Suppressor macrophage treated with lipopolysaccharide for 1 hour (primary cell): ENCODE data around the gene SCTR.

Source experiments
- DNase-seq, 3 donors: peaks; one replicate each; pipeline ENCODE4 v3.0.0-alpha.2; 2020 to 2022

Gene SCTR

GRCh38 chr2:119440873-119441272 lies 83.4 kb downstream of the SCTR start:
- no peak for DNase-seq

DNA sequence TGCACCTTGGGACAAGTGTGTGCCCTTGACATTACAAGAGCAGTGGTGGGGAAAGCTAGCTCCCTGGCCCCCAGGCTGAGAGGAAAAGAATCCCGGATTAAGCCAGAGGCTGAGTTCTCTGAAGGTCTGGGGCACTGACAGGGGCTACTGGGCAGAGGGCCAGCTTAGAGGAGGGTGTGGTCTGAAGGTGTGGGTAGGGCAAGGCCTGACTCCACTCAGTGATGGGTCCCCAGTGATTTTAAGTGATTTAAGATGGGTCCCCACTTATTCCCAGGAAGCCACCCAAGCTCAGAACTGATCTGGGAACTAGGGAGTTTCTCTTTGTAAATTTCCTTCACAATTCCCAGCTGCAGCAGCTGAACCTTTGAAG lies 83.8 kb downstream of the SCTR start:
- DNase-seq: no peak

DNA sequence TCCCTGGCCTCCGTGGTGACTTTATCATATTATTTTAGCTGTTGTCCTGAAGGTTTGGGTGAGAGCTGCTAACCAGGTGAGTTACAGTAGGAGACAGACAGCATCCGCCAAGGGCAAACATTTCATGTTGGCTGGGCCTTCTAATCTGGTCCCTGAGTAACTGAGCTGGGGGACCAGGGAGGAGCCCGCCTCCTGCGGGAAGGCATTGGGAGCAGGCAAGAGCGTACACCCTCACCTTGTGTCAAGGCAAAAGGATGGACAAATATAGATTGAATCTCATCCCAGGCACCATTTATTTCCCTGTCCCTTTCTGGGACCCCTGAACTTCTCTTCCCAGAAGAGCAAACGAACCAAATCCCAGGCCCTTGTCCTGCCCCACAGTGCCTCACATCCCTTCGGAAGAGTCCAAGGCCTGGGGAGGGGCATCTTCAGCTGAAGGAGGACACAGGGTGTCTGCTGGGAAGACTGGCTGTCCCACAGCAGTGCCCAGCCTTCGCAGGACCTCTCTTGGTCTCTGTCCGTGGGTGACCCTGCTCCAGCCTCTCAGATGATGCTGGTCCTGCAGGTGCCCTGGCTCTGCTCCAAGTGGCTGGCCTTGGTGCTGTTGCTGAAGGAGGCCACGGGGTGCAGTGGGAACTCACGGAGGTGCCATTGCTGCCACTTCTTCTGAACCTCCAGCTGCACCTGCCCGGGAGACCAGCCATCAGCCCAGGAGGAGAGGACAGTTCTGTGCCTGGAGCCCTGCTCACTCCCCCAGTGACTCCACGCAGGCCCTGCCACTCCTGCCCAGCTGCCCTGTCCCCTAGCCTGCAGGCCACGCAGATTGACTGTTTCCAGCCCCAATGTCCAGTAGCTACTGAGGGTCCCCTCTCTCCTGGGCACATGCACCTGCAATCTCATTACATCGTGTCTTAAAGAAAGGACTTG lies 84.4 kb downstream of the SCTR start:
- no peak for DNase-seq

DNA sequence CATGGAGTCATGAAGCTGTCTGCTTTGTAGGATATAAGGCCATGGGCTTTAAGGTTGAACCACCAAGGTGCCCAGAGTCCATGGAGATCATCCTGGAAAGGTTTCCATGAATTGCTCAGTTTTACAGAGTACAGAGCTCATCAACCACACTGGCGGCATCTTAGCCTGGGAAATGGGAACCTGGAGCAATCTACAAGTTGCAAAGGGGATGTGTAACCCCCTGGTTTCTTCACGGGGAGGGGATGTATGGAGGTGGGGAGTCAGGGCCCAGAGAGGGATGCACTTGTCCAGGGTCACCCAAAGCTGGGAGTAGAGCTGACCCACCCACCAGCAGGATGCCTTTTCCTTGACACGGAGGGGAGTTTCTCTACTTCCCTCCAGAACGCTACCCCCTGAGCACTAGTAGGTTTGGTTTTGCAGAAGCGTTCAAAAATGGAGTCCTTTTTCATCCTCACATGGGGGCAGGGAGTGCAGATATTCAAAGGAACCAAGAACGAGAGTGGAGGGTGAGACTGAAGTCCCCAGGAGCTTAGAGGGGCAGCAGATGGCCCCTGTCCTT lies 85.5 kb downstream of the SCTR start:
- no peak for DNase-seq

- no peak for DNase-seq
These were observed 86.1 kb downstream of the SCTR start for GRCh38 chr2:119438128-119438656.

DNA sequence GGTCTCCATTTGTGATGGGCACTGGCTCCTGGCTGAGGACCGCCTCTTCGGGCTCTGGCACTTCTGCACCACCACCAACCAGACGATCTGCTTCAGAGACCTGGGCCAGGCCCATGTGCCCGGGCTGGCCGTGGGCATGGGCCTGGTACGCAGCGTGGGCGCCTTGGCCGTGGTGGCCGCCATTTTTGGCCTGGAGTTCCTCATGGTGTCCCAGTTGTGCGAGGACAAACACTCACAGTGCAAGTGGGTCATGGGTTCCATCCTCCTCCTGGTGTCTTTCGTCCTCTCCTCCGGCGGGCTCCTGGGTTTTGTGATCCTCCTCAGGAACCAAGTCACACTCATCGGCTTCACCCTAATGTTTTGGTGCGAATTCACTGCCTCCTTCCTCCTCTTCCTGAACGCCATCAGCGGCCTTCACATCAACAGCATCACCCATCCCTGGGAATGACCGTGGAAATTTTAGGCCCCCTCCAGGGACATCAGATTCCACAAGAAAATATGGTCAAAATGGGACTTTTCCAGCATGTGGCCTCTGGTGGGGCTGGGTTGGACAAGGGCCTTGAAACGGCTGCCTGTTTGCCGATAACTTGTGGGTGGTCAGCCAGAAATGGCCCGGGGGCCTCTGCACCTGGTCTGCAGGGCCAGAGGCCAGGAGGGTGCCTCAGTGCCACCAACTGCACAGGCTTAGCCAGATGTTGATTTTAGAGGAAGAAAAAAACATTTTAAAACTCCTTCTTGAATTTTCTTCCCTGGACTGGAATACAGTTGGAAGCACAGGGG lies 87.1 kb downstream of the SCTR start:
- no peak for DNase-seq

GRCh38 chr2:119435953-119436297 lies 88.4 kb downstream of the SCTR start:
- DNase-seq: no peak

- no peak for DNase-seq
These were observed 89.0 kb downstream of the SCTR start for GRCh38 chr2:119435081-119435952.

DNA sequence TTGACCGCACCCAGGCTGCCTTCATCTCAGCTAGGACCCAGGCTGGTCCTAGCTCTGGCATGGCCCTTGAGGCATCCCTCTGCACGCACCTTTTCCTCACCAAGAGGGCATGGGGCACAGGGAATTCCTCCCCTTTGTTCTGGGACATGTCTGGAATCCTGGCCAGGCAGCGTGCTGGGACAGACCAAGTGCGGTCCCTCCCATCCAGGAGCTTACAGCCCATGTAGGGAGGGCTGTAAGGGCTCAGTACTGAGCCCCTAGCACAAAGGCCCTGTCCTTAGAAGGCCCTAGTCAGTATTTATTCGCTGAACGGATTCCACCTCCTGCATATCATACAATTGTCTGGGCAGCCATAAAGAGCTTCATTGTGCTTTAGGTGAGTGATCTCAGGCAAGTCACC lies 89.6 kb downstream of the SCTR start:
- DNase-seq: no peak

DNA sequence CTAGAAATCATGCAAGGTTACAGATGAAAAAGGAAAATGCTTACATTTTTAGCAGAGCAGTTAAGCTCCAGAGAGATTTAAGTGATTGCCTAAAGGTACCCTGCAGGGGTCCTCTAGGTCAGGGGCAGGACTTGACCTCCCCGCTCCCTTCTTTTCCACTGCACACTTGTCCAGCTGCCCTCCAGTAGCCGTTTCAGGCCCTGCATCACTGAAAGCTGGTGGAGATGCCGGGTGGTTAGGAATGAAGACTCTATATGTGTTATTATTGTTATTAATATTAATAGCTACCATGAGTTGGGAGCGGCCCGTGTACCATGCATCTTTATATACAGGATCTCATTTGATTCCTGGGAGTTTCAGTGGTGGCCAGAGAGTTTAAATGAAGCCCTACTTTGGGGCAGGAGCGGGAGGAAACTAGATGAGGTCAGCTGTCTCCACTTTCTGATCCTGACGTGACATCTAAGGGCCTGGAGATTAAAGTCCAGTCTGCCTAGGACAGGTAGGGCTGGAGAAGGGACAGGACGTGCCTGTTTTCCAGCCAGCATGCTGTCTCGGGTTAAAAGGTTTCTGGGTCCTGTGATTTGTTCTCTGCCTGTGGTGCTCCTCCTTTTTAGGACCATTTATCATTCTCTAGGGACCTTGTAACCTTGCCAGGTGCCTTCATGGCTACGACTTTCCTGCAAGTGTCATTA lies 90.5 kb downstream of the SCTR start:
- DNase-seq: no peak

GRCh38 chr2:119432851-119433522 lies 91.3 kb downstream of the SCTR start:
- DNase-seq: no peak

DNA sequence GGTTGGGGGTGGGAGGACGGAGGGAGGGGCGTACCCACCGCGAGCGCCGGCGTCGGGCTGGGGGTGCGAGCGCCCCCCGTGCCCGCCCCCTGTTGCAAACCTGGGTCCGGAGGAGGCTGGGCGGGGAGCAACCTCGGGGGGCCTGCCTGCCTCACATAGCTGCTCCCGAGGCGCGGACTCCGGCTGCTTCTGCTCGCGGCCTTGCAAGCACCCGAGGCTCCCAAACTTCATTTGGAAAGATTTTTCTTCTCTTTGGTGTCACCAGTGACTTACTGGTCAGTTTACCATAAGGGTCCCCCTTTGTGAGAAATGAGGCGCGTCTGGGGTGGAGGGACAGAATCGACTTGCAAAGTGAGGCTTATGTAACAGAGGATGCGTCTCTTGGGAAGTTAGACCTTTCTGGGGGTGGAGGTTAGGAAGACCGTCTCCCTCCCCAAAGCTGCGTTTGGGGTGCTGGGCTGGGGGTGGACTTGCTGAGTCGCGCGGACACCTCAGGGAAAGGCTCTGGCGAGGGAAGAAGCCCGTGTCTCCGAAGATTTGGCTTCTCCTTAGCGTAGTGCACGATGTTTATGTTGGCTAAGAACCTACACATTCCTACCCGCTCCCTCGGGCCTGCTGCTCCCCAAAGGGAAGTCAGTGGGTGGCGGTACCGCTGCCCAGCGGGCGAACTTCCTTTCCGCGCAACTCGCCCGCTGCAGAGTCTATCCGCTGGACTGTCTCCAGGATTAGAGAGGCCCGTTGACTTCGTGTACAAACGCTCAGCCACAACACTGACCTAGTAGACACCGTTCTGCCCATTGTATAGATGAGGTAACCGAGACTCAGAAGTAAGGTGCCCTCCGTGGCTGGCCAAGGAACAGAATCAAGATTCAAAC lies 92.1 kb downstream of the SCTR start:
- DNase-seq: peak; percentile 72 to 81 (median 73)

DNA sequence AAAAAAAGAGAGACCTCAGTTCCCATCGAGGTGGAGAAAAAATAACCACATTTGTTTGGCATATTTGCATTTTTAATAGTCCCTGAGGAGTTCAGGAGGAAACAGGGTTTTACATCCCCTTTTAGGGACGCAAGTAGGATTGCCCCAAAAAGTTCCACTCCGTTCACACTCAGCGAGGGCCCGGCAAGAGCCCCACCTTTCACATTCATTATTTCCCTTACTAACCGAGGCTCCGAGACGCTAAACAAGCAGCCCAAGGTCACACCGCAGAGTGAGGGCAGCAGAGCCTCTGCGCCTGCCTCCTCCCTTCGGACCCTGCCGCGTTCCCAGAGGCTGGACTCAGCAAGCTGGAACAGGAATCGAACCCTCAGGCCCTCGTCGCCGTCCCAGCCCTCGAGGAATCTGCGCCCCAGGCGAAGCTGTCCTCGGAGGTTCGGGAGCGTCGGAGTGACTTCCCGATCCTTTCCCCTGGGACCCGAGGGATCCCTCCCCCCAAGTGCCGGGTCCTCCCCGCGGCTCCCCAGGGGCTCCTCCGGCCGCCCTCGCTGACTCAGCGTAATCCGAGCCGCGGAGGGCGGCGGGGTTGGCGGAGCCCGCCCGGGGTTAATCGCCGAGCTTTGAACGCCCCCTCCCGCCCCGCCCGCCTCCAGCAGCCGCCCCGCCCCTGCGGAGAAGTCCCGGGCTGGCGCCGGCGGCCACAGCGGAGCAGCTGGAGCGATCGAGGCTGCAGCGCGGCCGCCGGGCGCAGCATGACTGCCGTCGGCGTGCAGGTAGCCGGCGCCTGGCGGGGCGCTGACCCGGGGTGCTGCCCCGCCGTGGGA lies 92.9 kb downstream of the SCTR start, which contains the start of gene TMEM37:
TSS of gene TMEM37 (plus strand) at position 700 of the 821 bp plus-strand sequence. CDS start at position 750, 50 bp downstream.
- DNase-seq: peak; percentile 60 to 77 (median 71)

GRCh38 chr2:119430023-119430498 lies 94.2 kb downstream of the SCTR start:
- DNase-seq: no peak

GRCh38 chr2:119429225-119429981 lies 94.9 kb downstream of the SCTR start:
- DNase-seq: peak; percentile 66 to 86 (median 81)

DNA sequence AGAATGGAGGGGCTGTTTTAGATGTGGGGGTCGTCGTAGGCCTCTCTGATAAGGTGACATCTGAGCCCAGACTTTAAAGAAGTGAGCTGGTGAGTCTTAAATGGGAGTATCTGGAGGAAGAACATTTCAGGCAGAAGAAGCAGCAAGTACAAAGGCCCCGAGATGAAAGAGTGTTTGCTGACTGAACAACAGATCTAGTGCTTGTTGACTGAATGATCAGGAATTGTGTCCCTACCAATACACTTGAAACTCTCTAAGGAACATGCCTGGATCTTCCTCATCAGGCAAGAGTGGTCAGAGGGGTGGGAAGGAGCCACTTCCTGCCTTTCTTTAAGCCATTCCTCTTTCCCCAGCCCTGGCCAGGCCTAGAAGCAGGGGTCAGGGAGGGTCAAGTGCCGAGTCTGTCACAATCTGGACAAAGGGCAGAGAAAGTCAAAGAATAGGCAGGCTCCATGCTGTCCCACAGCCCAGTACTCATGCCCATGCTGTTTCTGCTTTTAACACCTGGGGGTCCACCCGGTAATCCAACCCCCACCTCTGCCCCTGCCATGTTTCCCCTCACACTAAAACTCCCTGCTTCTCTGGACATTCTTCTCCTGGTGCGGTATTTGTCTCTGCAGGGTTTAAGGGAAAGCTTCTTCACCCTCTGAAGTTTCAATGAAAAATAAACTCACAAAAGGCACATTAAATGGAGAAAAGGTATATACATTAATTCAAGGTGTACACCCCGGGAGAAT lies 95.6 kb downstream of the SCTR start:
- peak; percentile 44 to 63 (median 57) for DNase-seq

GRCh38 chr2:119427756-119428155 lies 96.5 kb downstream of the SCTR start:
- DNase-seq: no peak
